NCI-H2227 treated with DMSO at 0.1 percent for 48 hours (cell line): Measurements from ENCODE around the gene CLEC11A.
"Not testable (repeated sequence)": the region's sequence is repeated elsewhere in the genome, so short reads cannot be mapped to it uniquely, and the experiment has no call there.

Source experiments
- DNase-seq: peaks from one replicate; lab custom pipeline; 2025; lab: John Stamatoyannopoulos, UW

Gene CLEC11A

DNA sequence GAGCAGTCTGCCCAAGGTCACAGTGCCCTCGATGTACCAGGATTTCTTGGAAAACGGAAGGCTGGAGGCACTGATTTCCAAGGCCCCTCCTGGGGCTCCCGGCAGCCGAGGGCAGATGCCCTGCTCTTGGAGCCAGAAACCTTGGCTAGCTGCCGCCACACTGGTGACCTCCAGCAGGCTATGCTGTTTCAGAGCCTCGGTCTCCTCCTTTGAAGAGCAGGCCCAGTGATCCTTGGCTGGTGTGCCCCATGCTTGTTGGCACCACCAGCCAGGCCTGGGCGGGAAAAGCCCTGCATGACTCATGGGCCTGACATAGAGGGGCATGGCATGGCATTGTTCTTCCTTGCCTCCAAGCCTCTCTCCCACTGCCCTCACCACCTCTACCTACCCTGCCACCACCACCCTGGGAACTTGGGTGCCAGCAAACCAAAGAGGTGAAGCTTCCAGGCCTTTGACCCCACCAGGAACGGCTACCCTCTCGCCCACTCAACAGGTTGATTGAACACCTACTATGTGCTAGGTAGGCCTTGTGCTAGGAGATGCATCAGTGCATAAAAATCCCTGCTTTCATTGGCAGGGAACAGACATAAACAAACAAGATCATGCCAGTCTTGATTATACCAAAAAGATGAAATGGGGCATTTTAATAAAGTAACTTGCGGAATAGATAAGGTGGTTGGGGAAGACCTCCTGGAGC, 1.6 kb upstream of the CLEC11A start:
- DNase-seq, result no peak

DNA sequence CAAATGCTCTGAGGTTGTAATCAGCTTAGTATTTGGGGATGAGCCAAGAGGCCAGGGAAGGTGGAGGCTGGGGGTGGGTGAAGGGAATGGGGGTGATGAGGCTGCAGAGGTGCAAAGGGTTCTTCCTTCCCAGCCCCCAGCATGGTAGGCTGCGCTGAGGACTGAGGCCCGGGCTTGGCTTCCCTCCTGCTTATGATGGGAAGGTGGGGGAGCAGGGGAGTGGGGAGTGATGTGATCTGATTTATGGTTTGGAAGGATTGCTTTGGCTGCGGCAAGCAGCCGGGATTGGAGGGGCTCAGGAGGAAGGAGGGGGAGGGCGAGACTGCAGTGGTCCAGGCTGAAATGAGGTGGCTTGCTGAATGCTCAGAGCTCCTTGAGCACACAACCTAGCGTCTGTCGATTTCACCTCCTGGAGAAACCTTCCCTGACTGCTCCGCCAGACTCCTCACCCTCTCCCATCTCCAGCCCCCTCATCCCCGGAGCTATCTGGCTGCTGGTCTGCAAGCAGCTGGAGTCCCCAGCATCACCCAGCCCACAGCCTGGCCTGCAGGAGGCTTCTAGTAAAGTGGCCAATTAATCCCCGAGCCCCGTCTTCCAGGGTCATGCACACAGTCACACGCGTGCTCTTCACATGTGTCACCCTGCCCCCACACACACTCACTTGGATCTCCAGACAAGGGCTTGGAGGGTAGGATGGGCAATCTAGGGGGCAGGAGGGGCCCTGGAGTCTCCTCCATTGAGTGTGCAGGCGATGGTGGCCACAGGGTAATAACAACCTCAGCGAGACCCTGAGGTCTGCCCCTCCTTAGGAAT, 757 bp upstream of the CLEC11A start:
- no peak for DNase-seq

DNA sequence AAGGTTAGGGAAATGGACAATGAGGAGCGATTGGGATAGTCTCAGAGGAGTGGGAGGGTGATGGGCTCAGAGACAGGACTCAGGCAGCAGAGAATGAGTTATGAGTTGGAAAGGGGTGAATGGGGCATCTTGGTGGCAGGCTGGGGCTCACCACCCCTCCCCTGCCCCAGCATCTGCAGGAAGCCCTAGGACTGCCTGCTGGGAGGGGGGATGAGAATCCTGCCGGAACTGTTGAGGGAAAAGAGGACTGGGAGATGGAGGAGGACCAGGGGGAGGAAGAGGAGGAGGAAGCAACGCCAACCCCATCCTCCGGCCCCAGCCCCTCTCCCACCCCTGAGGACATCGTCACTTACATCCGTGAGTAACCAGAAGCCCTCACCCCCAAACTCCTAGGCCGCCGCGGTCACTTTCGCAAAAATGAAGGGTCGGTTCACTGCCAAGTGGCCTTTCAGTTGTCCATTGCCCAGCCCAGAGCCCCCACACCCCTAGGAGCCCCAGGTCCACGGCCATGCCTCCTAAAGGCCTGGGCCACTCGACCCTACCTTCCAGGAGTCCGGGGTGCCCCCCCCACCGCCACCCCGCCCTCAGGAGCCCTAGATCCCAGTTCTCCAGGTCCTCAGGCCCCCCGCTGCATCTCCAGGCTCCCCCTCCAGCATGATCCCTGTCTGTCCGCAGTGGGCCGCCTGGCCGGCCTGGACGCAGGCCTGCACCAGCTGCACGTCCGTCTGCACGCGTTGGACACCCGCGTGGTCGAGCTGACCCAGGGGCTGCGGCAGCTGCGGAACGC, 764 bp downstream of the CLEC11A start:
- DNase-seq, result no peak

DNA sequence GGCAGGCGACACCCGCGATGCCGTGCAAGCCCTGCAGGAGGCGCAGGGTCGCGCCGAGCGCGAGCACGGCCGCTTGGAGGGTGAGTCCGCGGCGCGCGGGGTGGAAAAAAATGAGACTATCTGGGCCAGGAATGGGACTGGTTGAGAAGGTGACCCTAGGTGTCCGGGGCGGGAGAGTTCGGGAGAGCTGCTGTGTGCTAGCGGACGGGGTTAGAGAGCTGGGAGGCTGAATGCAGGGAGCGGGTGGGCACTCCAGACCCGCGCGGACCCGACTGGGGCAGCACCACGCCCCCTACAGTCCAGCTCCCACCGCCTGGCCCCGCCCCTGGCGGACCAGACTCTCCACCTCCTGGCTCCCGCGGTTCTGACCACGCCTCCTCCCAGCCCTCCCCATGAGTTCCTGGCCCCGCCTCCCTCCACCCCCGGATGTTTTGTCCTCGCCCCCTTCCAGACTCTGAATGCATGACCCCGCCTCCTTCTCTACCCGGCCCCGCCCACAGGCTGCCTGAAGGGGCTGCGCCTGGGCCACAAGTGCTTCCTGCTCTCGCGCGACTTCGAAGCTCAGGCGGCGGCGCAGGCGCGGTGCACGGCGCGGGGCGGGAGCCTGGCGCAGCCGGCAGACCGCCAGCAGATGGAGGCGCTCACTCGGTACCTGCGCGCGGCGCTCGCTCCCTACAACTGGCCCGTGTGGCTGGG, 1.5 kb downstream of the CLEC11A start:
- peak; percentile 96 for DNase-seq

DNA sequence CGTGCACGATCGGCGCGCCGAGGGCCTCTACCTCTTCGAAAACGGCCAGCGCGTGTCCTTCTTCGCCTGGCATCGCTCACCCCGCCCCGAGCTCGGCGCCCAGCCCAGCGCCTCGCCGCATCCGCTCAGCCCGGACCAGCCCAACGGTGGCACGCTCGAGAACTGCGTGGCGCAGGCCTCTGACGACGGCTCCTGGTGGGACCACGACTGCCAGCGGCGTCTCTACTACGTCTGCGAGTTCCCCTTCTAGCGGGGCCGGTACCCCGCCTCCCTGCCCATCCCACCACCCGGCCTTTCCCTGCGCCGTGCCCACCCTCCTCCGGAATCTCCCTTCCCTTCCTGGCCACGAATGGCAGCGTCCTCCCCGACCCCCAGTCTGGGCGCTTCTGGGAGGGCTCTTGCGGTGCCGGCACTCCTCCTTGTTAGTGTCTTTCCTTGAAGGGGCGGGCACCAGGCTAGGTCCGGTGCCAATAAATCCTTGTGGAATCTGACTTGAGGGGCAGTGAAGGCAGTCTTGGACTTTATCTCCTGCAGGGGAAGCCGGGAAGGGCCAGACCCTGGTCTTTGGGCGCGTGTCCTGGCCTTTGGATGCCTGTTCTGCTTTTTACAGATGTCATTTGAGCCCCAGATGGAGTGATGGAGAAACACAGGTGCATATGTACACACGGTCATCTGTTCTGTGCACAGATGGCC, 2.2 kb downstream of the CLEC11A start:
- DNase-seq, result no peak

- no peak for DNase-seq
These were observed 2.7 kb downstream of the CLEC11A start for GRCh38 chr19:50725911-50726230.

DNA sequence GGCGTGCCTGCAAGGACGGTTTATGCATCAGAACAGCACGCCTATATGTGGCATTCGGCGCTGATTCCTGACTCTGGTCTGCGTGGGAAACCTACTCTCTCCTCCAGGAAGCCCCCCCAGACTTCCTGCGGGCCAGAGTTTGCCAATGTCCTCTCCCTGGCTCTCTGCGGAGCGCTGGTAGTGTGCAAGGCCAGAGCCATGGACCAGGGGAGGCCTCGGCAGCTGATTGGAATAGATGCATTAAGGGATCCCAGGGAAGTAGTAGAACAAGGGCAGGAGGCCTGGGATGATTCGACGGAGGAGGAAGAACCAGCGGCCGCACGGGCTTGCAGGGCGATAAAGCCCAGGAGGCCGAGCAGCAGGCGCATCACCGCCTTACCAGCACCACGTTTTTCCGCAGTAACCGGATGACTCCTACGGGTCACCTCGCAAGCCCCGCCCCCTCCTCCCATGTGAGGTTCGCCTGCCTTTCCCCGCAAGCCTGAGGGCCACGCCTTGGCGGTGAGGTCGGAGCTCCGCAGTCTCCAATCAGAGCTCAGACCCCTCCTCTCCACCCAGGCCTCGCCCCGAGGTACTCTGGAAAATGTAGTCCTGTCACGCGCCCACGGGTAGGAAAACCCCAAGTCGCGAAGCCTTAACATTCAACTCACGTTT, 5.0 kb downstream of the CLEC11A start:
- DNase-seq, result no peak

- no peak for DNase-seq
These were observed 6.7 kb downstream of the CLEC11A start for GRCh38 chr19:50729894-50730293.

GRCh38 chr19:50735869-50736268, 12.7 kb downstream of the CLEC11A start:
- no peak for DNase-seq

DNA sequence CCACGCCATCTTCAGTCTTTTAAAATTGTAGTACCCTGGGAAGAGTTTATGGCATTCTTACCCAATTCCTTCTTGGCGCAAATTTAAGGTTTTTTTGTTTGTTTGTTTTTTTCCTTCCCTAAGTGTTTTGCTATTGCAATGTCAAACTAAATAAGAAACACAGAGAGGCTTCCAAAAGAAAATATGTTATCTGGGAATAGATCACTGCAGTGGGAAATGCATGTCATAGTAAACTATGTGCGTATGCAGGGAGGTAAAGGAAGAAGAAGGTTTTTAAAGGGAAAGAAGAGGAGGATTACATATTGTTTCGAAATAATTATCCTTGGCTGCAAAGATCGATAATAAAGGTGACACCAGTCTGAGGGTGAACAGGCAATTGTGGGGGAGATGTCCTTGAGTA, 13.2 kb downstream of the CLEC11A start:
- no peak for DNase-seq

- DNase-seq, result no peak
These were observed 16.2 kb downstream of the CLEC11A start for GRCh38 chr19:50739132-50739913.

GRCh38 chr19:50739914-50740426, 16.8 kb downstream of the CLEC11A start:
- DNase-seq, result no peak

GRCh38 chr19:50741179-50741933, 18.2 kb downstream of the CLEC11A start:
- DNase-seq, result no peak

DNA sequence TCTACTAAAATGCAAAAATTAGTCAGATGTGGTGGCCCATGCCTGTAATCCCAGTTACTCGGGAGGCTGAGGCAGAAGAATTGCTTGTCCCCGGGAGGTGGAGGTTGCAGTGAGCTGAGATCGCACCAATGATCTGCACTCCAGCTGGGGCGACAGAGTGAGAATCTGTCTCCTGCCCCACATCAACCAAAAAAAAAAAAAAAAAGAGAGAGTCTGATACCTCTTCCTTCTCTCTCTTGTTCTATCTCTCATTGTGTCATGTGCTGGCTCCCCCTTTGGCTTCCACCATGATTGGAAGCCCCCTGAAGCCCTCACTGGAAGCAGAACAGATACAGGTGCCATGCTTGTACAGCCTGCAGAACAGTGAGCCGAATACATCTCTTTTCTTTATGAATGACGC, 20.4 kb downstream of the CLEC11A start:
- no peak for DNase-seq

DNA sequence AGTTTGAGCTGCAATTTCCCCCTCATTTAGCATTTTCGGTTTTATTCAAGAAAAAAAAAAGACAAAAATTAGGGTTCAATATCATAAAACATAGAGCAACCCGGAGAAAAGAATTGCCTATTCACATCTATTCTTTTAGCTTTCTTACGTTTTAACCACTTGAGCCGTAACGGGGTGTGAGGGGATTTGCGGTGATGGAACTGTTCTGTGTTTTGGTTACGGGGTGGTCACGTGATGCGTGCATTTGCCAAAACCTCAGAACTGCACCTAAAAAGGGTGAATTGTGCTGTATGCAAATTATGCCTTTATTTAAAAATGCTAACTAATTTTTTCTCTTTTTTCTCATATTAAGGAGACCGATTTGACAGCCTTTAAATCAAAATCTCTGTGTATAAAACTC, 22.1 kb downstream of the CLEC11A start:
- no peak for DNase-seq

DNA sequence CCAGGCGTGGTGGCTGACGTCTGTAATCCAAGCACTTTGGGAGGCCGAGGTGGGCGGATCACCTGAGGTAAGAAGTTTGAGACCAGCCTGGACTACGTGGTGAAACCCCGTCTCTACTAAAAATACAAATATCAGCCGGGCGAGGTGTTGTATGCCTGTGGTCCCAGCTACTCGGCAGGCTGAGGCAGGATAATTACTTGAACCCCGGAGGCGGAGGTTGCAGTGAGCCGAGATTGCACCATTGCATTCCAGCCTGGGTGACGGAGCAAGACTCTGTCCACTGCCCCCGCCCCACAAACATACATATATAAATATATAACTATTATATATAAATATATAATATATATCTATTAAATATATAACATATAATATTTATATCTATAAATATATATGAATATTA, 24.0 kb downstream of the CLEC11A start:
- not testable (repeated sequence) for DNase-seq

GRCh38 chr19:50749490-50749889, 26.3 kb downstream of the CLEC11A start:
- no peak for DNase-seq

DNA sequence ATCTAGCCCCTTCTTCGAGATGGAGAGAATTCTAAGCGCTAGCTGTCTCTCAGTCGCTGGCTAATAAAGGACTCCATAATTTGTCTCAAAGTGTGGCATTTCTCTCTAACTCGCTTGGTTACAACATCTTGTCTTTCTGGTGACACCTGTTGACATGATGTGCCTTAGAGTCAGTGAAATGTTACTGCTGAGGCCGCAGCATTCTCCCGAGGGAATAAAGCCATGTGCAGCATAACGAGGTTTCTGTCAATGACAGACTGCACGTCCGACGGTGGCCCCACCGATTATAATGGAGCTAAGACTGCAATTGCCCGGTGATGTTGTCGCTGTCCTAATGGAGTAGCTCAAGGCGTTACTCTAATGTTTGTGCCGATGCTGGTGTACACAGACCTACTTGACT, 26.8 kb downstream of the CLEC11A start:
- DNase-seq, result no peak

GRCh38 chr19:50753879-50754278, 30.7 kb downstream of the CLEC11A start:
- DNase-seq, result no peak
